Skeletal muscle satellite cell (primary cell): ENCODE results near the gene ALK.

Source experiments
- H3K27me3 ChIP-seq: 2 replicates; pipeline ENCODE4 v1.7.0; 2013; ENCODE audit warnings: low read length; ENCODE audit not compliant: control insufficient read depth, insufficient read depth
- H3K36me3 ChIP-seq: 2 replicates; pipeline ENCODE4 v1.7.0; 2013; ENCODE audit warnings: mild to moderate bottlenecking, control low read depth, low read length; ENCODE audit not compliant: insufficient read depth
- H3K4me1 ChIP-seq: 2 replicates; pipeline ENCODE4 v1.7.0; 2013; ENCODE audit warnings: low read length; ENCODE audit not compliant: control insufficient read depth, insufficient read depth
- H3K4me2 ChIP-seq: 2 replicates; pipeline ENCODE4 v1.7.0; 2013; ENCODE audit warnings: mild to moderate bottlenecking, low read length
- H3K4me3 ChIP-seq: 2 replicates; pipeline ENCODE4 v1.7.0; 2013; ENCODE audit warnings: low read length
- H3K9ac ChIP-seq: 2 replicates; pipeline ENCODE4 v1.7.0; 2013; ENCODE audit warnings: mild to moderate bottlenecking, low read depth, low read length, moderate library complexity
- H3K9me3 ChIP-seq: replicated peaks from 2 replicates; pipeline ENCODE4 v1.7.0; 2013; ENCODE audit warnings: mild to moderate bottlenecking, control low read depth, low read length

ALK gene

DNA sequence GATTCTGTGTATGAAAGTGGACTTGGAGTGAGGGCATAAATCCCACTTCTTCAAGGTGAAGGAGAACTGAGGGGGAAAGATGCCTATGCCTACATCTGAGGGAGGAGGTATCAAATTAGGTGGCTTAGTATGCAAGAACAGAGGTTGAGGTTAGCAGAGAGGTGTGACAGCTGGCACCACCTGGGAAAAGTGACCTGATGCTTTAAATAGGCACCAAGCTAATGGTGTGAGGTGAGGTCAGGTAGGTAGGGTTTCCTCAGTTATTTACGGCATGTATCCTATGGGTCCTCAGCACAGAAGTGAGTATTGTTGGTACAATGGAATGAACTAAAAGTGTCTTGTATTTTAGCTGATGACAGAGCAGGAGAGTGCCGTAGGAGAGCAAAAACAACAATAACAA is 439.0 kb downstream of the ALK start:
- Histone ChIP-seq H3K9ac (no peak overlapping the region), H3K4me1 (no peaks in the 10 kb centered on the region), H3K27me3 (no peaks in the 10 kb centered on the region), H3K36me3 (no peaks in the 10 kb centered on the region), H3K4me3 (no peak overlapping the region), H3K4me2 (no peak overlapping the region), H3K9me3 (no peaks in the 10 kb centered on the region)

DNA sequence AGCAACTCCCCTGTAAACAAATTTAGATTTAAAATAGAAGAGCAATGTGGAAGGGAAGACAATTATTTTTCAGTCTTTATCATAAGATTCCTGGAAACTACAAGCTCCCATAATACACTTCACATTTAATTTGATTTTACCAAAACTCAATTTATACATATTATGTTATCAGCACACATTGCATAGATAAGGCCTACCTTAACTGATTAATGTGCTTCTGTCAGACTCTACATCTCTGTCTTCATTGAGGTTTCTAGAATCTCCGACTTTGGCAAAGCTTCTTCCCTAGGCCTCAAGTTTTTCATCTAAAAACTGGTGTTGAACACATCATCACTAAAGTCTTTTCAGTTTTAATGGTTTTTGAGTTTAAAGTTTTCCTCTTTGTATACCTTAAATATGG is 440.1 kb downstream of the ALK start:
- Histone ChIP-seq H3K27me3 (no peaks in the 10 kb centered on the region), H3K4me2 (no peak overlapping the region), H3K9me3 (no peaks in the 10 kb centered on the region), H3K4me1 (no peaks in the 10 kb centered on the region), H3K36me3 (no peaks in the 10 kb centered on the region), H3K4me3 (no peak overlapping the region), H3K9ac (no peak overlapping the region)

- no peak overlapping the region for H3K4me2 ChIP-seq
- H3K9me3 ChIP-seq, result no peaks in the 10 kb centered on the region
- no peaks in the 10 kb centered on the region for H3K4me1 ChIP-seq
- H3K27me3 ChIP-seq, result no peaks in the 10 kb centered on the region
- H3K9ac ChIP-seq, result no peak overlapping the region
- no peaks in the 10 kb centered on the region for H3K36me3 ChIP-seq
- H3K4me3 ChIP-seq, result no peak overlapping the region
These were observed 441.0 kb downstream of the ALK start for GRCh38 chr2:29480426-29480825.

- no peak overlapping the region for H3K4me2 ChIP-seq
- no peak overlapping the region for H3K9ac ChIP-seq
- no peaks in the 10 kb centered on the region for H3K4me1 ChIP-seq
- no peaks in the 10 kb centered on the region for H3K27me3 ChIP-seq
- no peaks in the 10 kb centered on the region for H3K9me3 ChIP-seq
- no peaks in the 10 kb centered on the region for H3K36me3 ChIP-seq
- H3K4me3 ChIP-seq, result no peak overlapping the region
These were observed 442.0 kb downstream of the ALK start for GRCh38 chr2:29479401-29479800.

DNA sequence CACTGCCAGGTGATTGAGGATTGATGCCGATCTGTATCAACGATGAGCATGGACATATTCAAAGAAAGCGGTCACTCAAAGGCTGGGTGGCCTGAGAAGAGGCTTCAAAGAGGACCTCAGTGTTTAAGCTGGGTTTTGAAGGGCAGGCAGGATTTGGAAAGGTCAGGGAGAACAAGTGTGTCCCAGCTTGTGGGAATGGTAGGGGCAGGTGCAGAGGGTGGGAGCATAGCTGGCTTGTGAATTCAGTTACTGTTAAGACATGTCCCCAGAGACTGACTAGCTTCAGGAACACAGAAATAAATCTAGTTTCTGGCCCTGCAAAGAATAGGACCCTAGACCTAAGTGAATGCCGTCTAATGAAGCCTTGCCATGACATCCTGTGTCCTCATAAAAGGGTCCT is 442.7 kb downstream of the ALK start:
- no peaks in the 10 kb centered on the region for H3K36me3 ChIP-seq
- H3K4me3 ChIP-seq, result no peak overlapping the region
- no peaks in the 10 kb centered on the region for H3K9me3 ChIP-seq

DNA sequence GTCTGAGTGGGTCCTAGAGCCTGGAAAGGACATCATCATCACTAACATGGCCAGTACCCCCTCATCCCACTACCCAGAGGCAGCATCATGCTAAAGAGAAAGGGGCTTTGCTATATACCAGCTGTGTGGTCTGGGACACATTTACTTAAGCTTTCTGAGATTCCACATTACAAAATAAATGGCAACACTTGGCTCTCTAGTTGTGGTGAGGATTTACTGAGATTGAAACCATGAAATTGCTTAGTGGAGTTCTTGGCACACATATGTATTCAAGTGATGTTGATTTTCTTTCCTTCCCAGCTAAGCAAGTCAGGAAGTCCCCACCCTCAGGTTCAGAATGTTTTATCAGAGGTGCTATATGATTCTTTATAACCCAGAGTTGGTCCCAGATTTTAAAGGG is 444.2 kb downstream of the ALK start:
- Histone ChIP-seq H3K36me3 (no peaks in the 10 kb centered on the region), H3K4me1 (no peaks in the 10 kb centered on the region), H3K9ac (no peak overlapping the region), H3K4me3 (no peak overlapping the region), H3K4me2 (no peak overlapping the region), H3K27me3 (no peaks in the 10 kb centered on the region), H3K9me3 (no peaks in the 10 kb centered on the region)

More for the DNA sequence above, 442.7 kb downstream of the ALK start:
- no peaks in the 10 kb centered on the region for H3K4me1 ChIP-seq
- H3K4me2 ChIP-seq, result no peak overlapping the region
- no peak overlapping the region for H3K9ac ChIP-seq
- H3K27me3 ChIP-seq, result no peaks in the 10 kb centered on the region

- H3K4me1 ChIP-seq, result no peaks in the 10 kb centered on the region
These were observed 445.9 kb downstream of the ALK start for GRCh38 chr2:29475499-29475898.

GRCh38 chr2:29469961-29470360 is 451.4 kb downstream of the ALK start:
- H3K9ac ChIP-seq, result no peak overlapping the region
- no peaks in the 10 kb centered on the region for H3K27me3 ChIP-seq
- no peak overlapping the region for H3K4me2 ChIP-seq
- no peaks in the 10 kb centered on the region for H3K4me1 ChIP-seq
- H3K9me3 ChIP-seq, result no peaks in the 10 kb centered on the region
- no peak overlapping the region for H3K4me3 ChIP-seq
- no peaks in the 10 kb centered on the region for H3K36me3 ChIP-seq

More at GRCh38 chr2:29475499-29475898, 445.9 kb downstream of the ALK start:
- H3K9me3 ChIP-seq, result no peaks in the 10 kb centered on the region
- H3K4me3 ChIP-seq, result no peak overlapping the region
- no peaks in the 10 kb centered on the region for H3K27me3 ChIP-seq
- H3K36me3 ChIP-seq, result no peaks in the 10 kb centered on the region
- no peak overlapping the region for H3K9ac ChIP-seq
- no peak overlapping the region for H3K4me2 ChIP-seq

DNA sequence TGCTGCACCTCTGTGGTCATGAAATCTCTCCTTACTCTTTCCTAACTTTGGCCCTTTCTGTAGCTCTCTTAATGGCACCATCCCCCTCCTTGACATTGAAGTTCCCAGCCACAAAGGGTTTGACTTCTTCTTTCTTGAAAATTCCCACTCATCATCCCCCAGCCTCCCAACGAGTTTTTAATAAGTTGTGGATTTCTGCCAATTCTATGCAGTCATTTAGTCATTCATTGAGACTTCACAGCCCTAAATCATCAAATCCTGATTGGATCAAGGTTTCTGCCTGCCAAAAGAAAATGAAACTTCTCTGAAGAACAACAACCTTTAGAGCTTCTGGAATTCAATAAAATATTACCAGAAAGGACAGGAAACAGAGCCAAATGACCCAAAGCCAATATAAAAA is 451.9 kb downstream of the ALK start:
- H3K27me3 ChIP-seq, result no peaks in the 10 kb centered on the region
- no peaks in the 10 kb centered on the region for H3K36me3 ChIP-seq
- no peak overlapping the region for H3K4me3 ChIP-seq
- no peak overlapping the region for H3K9ac ChIP-seq
- H3K4me2 ChIP-seq, result no peak overlapping the region
- H3K9me3 ChIP-seq, result no peaks in the 10 kb centered on the region
- H3K4me1 ChIP-seq, result no peaks in the 10 kb centered on the region

DNA sequence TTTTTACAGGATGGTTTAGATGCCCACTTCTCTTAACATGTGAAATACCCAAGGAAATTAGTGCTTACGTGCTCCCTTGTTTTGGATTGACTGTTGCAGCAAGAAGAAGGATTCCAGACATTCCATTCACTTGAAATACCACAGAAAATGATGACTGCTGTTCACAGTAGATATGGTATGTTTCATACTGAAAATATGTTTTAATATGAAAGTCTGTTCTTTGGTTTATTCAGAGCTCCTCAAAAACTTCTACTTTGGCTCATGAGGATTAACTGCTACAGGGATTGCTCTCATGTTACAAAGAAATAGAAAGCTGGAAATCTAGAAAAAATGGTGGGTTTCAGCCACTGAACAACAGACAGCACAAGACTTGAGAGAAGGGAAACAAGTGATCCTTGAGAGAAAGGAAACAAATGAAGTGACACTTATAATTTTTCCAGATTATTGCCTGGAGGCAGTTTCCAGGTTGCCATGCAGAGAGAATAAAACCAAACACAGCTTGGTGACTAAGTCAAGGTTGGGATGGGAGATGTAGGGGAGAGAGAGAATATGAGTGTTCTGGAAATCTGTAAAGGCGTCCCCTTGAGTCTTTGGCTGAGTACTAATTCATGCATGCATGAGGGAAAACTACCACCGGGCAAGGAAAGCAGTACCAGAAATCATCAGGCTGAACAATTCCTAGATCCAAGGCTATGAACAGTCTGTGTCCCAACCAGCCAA is 458.0 kb downstream of the ALK start:
- Histone ChIP-seq H3K36me3 (no peaks in the 10 kb centered on the region), H3K9me3 (no peaks in the 10 kb centered on the region), H3K4me1 (peaks cover 38% of the 10 kb centered on the region), H3K9ac (peak overlapping the region; percentile 72), H3K4me3 (peak overlapping the region; percentile 23), H3K27me3 (no peaks in the 10 kb centered on the region), H3K4me2 (peak overlapping the region; percentile 74)

DNA sequence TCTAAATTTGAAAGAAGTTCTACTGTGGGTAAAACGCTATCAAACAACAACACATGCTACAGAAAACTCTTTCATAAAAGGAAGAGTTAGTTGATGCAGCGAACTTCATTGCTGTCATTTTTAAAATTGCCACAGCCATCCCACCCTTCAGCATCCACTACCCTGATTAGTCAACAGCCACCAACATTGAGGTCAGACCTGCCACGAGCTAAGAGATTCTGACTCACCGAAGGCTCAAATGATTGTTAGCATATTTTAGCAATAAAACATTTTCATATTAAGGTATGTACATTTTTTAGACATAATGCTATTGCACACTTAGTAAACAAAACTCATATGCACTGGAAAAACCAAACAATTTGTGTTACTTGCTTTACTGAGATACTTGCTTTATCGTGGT is 459.1 kb downstream of the ALK start:
- Histone ChIP-seq H3K4me2 (peak overlapping the region; percentile 22), H3K9me3 (no peaks in the 10 kb centered on the region), H3K36me3 (no peaks in the 10 kb centered on the region), H3K27me3 (no peaks in the 10 kb centered on the region), H3K4me3 (no peak overlapping the region), H3K4me1 (peaks cover 38% of the 10 kb centered on the region), H3K9ac (peak overlapping the region; percentile 48)

DNA sequence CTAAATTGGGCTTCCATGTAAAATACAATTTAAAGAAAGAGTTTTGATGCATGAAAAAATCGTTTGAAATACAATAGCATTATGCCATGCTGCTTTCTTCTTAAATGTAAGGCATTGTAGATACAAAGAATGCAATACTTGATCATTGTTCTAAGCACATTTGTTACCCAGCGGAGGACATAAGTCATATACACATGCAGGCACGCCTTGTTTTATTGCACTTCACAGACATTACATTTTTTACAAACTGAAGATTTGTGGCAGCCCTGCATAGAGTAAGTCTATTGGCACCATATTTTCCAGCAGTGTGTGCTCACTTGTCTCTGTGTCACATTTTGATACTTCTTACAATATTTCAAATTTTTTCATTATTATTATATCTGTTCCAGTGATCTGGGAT is 461.2 kb downstream of the ALK start:
- Histone ChIP-seq H3K4me2 (peak overlapping the region; percentile 9), H3K4me3 (no peak overlapping the region), H3K27me3 (no peaks in the 10 kb centered on the region), H3K9me3 (no peaks in the 10 kb centered on the region), H3K4me1 (peaks cover 42% of the 10 kb centered on the region), H3K9ac (no peak overlapping the region), H3K36me3 (no peaks in the 10 kb centered on the region)
